ENCODE results near the gene POLR3E. TPM values are rescaled to one million over a fixed set of nuclear protein-coding genes. Genes with fewer than 3 reads are reported as not detected.

The POLR3E gene
- total RNA-seq, 1 donor from 2014 or later, result 31.8 TPM

Other genes with a start within 250 kb of the POLR3E start
- 0.13 TPM in 1 of 2 replicates, not detected in the other for gene VWA3A, start 204.9 kb upstream of the POLR3E start, total RNA-seq
- gene SDR42E2, start 134.9 kb upstream of the POLR3E start, total RNA-seq, result 0.13 TPM in 2 replicates
- gene EEF2K, start 91.1 kb upstream of the POLR3E start, total RNA-seq, result 33.8 and 35.1 TPM in 2 replicates
- 20.9 and 28.2 TPM in 2 replicates for gene CDR2, start 77.2 kb downstream of the POLR3E start, total RNA-seq
- 35.2 and 59.4 TPM in 2 replicates for gene NPIPB5, start 213.5 kb downstream of the POLR3E start, total RNA-seq

Measured in dermis microvascular lymphatic vessel endothelial cell (primary cell).